HFF-Myc (cell line): Measurements from ENCODE around the gene TMEM151B.
"Not testable (repeated sequence)": the region's sequence is repeated elsewhere in the genome, so short reads cannot be mapped to it uniquely, and the experiment has no call there.

Experiments
- DNase-seq: peaks from one replicate; pipeline ENCODE4 v3.0.0-alpha.2; 2011; ENCODE audit warnings: low read depth; ENCODE audit errors: extremely low read depth
- H3K4me3 ChIP-seq: replicated peaks from 2 replicates; pipeline ENCODE4 v1.5.1; 2011; ENCODE audit warnings: low read depth, mild to moderate bottlenecking, control low read depth, low read length
- CTCF ChIP-seq: IDR thresholded peaks from 2 replicates; pipeline ENCODE4 v1.5.1; 2012; ENCODE audit warnings: mild to moderate bottlenecking, low read depth, low read length, control low read depth; ENCODE audit errors: missing control alignments

TMEM151B gene

GRCh38 chr6:44310241-44310640 is 40.0 kb downstream of the TMEM151B start:
- DNase-seq, result no peak
- no peak overlapping the region for H3K4me3 ChIP-seq
- TF ChIP-seq CTCF, result no peak

GRCh38 chr6:44311304-44311703 is 41.1 kb downstream of the TMEM151B start:
- DNase-seq, result no peak
- TF ChIP-seq CTCF, result no peak

GRCh38 chr6:44311767-44312166 is 41.5 kb downstream of the TMEM151B start:
- TF ChIP-seq CTCF, result no peak
- H3K4me3 ChIP-seq, result peak overlapping the region; percentile 79
- no peak for DNase-seq

More at GRCh38 chr6:44311304-44311703, 41.1 kb downstream of the TMEM151B start:
- H3K4me3 ChIP-seq, result no peak overlapping the region

- peak; percentile 98 for TF ChIP-seq CTCF
- peak; percentile 65 for DNase-seq
- H3K4me3 ChIP-seq, result peak within 1 kb of the TSS; percentile 79
Observed at GRCh38 chr6:44312901-44313788, 42.9 kb downstream of the TMEM151B start, which contains the start of gene AARS2. Gene AARS2, minus strand, starts transcription at chr6:44313347. Its CDS starts 24 bp downstream, at chr6:44313323.

GRCh38 chr6:44314657-44315056 is 44.4 kb downstream of the TMEM151B start:
- H3K4me3 ChIP-seq, DNase-seq: not testable (repeated sequence)

- no peak overlapping the region for H3K4me3 ChIP-seq
- no peak for TF ChIP-seq CTCF
- DNase-seq, result no peak
Observed at GRCh38 chr6:44315516-44315915, 45.3 kb downstream of the TMEM151B start.

GRCh38 chr6:44315951-44316350 is 45.7 kb downstream of the TMEM151B start:
- no peak for DNase-seq
- no peak overlapping the region for H3K4me3 ChIP-seq
- TF ChIP-seq CTCF, result no peak
